ENCODE measurements around the gene PIK3CD. TPM values are rescaled to one million over a fixed set of nuclear protein-coding genes. Genes with fewer than 3 reads are reported as not detected.
A peak's percentile ranks its signal among the peaks of the same experiment; 100 is the strongest.

The PIK3CD gene
- total RNA-seq, 1 experiment from 2014 or later: 0.77 TPM

DNA sequence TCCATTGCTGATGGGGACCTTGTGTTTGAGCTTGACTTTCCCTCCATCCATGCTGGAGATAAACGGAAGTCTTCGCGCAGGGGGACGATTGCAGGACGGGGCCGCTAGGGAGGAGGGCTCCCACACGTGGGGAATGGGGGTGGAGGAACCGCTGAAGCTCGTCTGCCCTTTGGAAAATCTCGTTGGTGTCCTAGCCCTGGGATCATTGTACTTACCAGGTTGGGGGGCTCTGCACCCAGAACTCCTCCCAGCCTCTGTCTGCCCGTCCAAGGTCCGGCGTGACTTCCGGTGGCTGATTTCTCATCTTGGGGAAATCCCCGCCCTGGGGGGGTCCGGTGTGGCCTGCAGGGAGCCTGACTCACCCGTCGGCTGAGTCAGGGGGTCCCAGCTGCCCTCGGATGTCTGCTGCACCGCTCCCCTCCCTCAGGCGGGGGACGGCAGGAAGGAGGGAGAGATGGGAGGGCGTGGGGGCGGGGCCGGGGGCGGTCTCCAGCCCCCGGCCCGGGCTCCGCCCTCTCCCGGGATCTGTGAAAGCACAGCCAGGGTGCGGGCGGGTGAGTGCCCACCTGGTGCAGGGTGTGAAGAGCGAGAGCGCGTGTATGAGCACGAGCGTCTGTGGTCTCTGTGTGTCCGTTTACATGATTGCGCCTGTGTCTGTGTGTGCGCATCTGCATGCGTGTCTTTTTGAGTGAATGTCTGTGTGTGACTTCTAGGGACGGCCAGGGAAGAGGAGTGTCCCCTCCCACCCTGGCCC, 35.8 kb downstream of the PIK3CD start:
- ChIA-PET CTCF (interaction anchor here (0.6 to 1.2 kb wide), 4 partner anchors 14 to 945 kb away, joined by 3 to 6 read pairs (median 3); no protein-coding TSS in a partner anchor), POLR2A (no interaction called here)
- Mint-ChIP-seq H3K36me3 (ENCODE audit: insufficient read depth, unreplicated experiment) (no peaks in the 10 kb centered on the region), H3K9me3 (ENCODE audit: unreplicated experiment) (no peaks in the 10 kb centered on the region), H3K27ac (ENCODE audit: unreplicated experiment) (no peak overlapping the region), H3K27me3 (ENCODE audit: insufficient read depth, unreplicated experiment) (peaks cover 12% of the 10 kb centered on the region), H3K4me1 (ENCODE audit: low read depth, unreplicated experiment) (peaks cover 7% of the 10 kb centered on the region), H3K4me3 (ENCODE audit: unreplicated experiment) (peak overlapping the region; percentile 78)
- Histone ChIP-seq H3K9me3 (no peaks in the 10 kb centered on the region), H3K4me1 (peaks cover 12% of the 10 kb centered on the region; the same call in 1 of the 2 replicates), H3K36me3 (ENCODE audit: control insufficient read depth, insufficient read depth, low read length) (no peaks in the 10 kb centered on the region), H3K27me3 (replicated peaks; ENCODE audit: control insufficient read depth, insufficient read depth, low read length) (peaks cover 3% of the 10 kb centered on the region; the same call in 1 of the 2 replicates), H3K4me3 (ENCODE audit: low read depth, low read length) (peak overlapping the region; percentile 60)
- no TSS peak for BruUV-seq (replicated peaks)
- intact Hi-C loops (cut with micrococcal nuclease; ENCODE audit: unreplicated experiment): no loop called here
- peak; percentile 50 to 52 for DNase-seq
- TF ChIP-seq, protein P1, sequence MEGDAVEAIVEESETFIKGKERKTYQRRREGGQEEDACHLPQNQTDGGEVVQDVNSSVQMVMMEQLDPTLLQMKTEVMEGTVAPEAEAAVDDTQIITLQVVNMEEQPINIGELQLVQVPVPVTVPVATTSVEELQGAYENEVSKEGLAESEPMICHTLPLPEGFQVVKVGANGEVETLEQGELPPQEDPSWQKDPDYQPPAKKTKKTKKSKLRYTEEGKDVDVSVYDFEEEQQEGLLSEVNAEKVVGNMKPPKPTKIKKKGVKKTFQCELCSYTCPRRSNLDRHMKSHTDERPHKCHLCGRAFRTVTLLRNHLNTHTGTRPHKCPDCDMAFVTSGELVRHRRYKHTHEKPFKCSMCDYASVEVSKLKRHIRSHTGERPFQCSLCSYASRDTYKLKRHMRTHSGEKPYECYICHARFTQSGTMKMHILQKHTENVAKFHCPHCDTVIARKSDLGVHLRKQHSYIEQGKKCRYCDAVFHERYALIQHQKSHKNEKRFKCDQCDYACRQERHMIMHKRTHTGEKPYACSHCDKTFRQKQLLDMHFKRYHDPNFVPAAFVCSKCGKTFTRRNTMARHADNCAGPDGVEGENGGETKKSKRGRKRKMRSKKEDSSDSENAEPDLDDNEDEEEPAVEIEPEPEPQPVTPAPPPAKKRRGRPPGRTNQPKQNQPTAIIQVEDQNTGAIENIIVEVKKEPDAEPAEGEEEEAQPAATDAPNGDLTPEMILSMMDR (IDR thresholded peaks at IDR 0.05; ENCODE audit: insufficient read depth in 1 of 2, low read depth in 1 of 2, low read length in 1 of 2, severe bottlenecking in 1 of 2, unreplicated experiment in 1 of 2): peak; percentile 12

DNA sequence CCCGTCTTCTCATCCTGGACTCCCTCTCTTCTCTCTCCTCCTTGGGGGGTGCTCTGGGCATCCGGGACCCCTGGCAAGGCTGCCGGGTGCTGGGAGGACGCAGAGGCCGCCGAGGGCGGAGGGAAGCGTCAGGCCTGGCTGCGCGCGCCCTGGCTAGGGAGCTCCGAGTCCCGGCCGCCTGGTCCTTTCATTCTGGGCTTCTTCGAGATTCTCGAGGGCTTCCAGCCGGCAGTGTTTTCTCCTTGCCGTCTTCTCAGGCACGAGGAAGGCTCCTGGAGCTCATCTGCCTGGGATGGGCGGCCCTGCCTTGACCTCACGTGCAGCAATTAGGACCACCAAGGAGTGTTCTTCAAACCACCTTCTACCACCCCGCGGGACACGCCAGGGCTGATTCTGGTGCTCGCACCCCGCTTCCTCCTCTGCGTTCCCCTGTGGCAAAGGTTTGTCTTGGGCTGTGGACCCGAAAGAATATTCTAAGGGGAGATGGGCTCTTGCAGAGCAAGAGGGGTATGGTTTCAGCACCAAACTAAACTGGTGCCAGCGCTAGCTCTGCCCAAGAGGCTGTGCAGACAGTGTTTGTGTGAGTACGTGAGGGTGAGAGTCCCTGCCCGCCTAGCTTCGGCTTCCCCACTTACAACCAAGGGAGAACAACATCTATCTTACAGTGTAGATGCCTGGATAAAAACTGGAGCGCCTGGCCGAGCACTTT, 36.5 kb downstream of the PIK3CD start:
- peak overlapping the region; percentile 60 for H3K4me3 ChIP-seq (ENCODE audit: low read depth, low read length)
- no peaks in the 10 kb centered on the region for H3K36me3 Mint-ChIP-seq (ENCODE audit: insufficient read depth, unreplicated experiment)
- H3K27me3 ChIP-seq (replicated peaks; ENCODE audit: control insufficient read depth, insufficient read depth, low read length): peaks cover 3% of the 10 kb centered on the region; the same call in 1 of the 2 replicates
- peak in 1 of 2 experiments; percentile 32 for DNase-seq
- H3K27ac Mint-ChIP-seq (ENCODE audit: unreplicated experiment): no peak overlapping the region
- peaks cover 7% of the 10 kb centered on the region for H3K4me1 Mint-ChIP-seq (ENCODE audit: low read depth, unreplicated experiment)
- peaks cover 12% of the 10 kb centered on the region; the same call in 1 of the 2 replicates for H3K4me1 ChIP-seq
- H3K9me3 ChIP-seq: no peaks in the 10 kb centered on the region
- TF ChIP-seq, protein P1 (IDR thresholded peaks at IDR 0.05; ENCODE audit: insufficient read depth in 1 of 2, low read depth in 1 of 2, low read length in 1 of 2, severe bottlenecking in 1 of 2, unreplicated experiment in 1 of 2): no peak
- H3K9me3 Mint-ChIP-seq (ENCODE audit: unreplicated experiment): no peaks in the 10 kb centered on the region
- intact Hi-C loops (cut with micrococcal nuclease; ENCODE audit: unreplicated experiment): no loop called here
- CTCF ChIA-PET: interaction anchor here (0.6 to 1.2 kb wide), 4 partner anchors 13 to 946 kb away, joined by 3 to 6 read pairs (median 3); no protein-coding TSS in a partner anchor
- peaks cover 12% of the 10 kb centered on the region for H3K27me3 Mint-ChIP-seq (ENCODE audit: insufficient read depth, unreplicated experiment)
- H3K36me3 ChIP-seq (ENCODE audit: control insufficient read depth, insufficient read depth, low read length): no peaks in the 10 kb centered on the region
- peak overlapping the region; percentile 78 for H3K4me3 Mint-ChIP-seq (ENCODE audit: unreplicated experiment)
- POLR2A ChIA-PET: interaction anchor here (1.1 kb wide), 1 partner anchor 27 kb away, joined by 3 read pairs; no protein-coding TSS in a partner anchor
- BruUV-seq (replicated peaks): no TSS peak

DNA sequence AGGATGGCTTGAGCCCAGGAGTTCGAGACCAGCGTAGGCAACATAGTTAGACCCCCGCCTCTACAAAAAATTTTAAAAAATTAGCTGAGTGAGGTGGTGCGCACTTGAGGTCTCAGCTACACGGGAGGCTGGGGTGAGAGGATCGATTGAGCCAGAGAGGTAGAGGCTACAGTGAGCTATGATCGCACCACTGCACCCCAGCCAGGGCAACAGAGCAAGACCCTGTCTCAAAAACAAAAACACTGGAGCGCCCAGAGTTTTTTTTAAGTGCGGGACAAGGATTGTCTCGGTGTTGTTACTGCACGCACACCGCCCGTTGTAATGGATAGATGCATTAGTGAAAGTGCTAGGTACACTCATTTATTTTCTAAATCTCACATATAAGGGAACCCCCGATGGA, 37.1 kb downstream of the PIK3CD start:
- H3K27me3 ChIP-seq (replicated peaks; ENCODE audit: control insufficient read depth, insufficient read depth, low read length): peaks cover 3% of the 10 kb centered on the region; the same call in 1 of the 2 replicates
- peaks cover 12% of the 10 kb centered on the region; the same call in 1 of the 2 replicates for H3K4me1 ChIP-seq
- DNase-seq: no peak
- ChIA-PET CTCF (no interaction called here), POLR2A (interaction anchor here (1.1 kb wide), 1 partner anchor 28 kb away, joined by 3 read pairs; no protein-coding TSS in a partner anchor)
- Mint-ChIP-seq H3K36me3 (ENCODE audit: insufficient read depth, unreplicated experiment) (no peaks in the 10 kb centered on the region), H3K9me3 (ENCODE audit: unreplicated experiment) (no peaks in the 10 kb centered on the region), H3K4me1 (ENCODE audit: low read depth, unreplicated experiment) (peaks cover 7% of the 10 kb centered on the region), H3K27ac (ENCODE audit: unreplicated experiment) (no peak overlapping the region), H3K4me3 (ENCODE audit: unreplicated experiment) (peak overlapping the region; percentile 78), H3K27me3 (ENCODE audit: insufficient read depth, unreplicated experiment) (peaks cover 12% of the 10 kb centered on the region)
- intact Hi-C loops (cut with micrococcal nuclease; ENCODE audit: unreplicated experiment): no loop called here
- no TSS peak for BruUV-seq (replicated peaks)
- no peaks in the 10 kb centered on the region for H3K36me3 ChIP-seq (ENCODE audit: control insufficient read depth, insufficient read depth, low read length)
- peak overlapping the region; percentile 58 for H3K4me3 ChIP-seq (ENCODE audit: low read depth, low read length)
- no peaks in the 10 kb centered on the region for H3K9me3 ChIP-seq
- TF ChIP-seq, protein P1 (IDR thresholded peaks at IDR 0.05; ENCODE audit: insufficient read depth in 1 of 2, low read depth in 1 of 2, low read length in 1 of 2, severe bottlenecking in 1 of 2, unreplicated experiment in 1 of 2): no peak
